SKM-1 (cell line): Measurements from ENCODE around the gene ZNF808.
A peak's percentile ranks its signal among the peaks of the same experiment; 100 is the strongest.
"Not testable (repeated sequence)": the region's sequence is repeated elsewhere in the genome, so short reads cannot be mapped to it uniquely, and the experiment has no call there.

ENCODE experiments used
- DNase-seq: peaks from one replicate; lab custom pipeline; 2025; ENCODE audit not compliant: unreplicated experiment; lab: John Stamatoyannopoulos, UW

Gene ZNF808

DNA sequence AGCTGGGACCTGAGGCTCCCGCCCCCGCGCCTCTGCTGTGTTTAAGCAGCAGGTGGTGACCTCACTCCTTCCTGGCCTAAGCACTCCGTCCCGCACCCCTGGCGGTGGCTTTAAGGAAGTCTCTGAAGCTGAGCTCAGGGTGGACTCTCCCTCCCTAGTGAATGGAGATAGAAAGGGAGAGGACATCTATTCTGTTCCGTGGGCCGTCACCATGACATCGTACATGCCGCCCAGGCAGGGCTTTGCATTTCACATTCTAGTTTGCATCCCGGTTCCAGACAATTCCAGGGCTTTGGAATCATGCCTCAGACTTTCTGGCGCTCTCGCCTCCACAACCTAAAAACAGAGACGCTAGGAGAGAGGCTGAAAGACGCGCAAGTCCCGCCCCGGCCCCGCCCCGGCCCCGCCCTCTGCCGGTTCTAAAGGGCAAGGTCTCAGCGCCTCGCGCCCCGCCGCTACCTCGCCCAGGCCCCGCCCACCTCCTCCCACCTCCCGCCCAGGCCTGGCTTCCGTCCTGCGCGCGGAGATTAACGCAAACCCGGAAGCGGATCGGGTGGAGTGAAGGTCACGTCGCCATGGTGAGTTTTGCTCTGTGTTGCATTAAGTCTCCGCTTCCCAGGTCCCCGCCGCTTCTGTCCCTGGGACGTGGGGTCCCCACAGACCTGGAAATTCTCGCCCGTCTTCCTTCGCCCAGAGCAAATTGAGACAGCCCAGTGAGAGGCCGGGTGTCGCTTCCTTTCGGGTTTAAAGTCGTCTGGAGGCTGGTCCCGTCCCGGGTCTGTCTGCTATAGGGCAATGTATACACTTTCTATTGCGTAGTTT, at the start of gene ZNF808:
ZNF808 (plus strand) TSS at position 535 of the 822 bp plus-strand sequence. CDS start 15,617 bp downstream, outside the sequence.
- peak; percentile 80 for DNase-seq

GRCh38 chr19:52484111-52484743, 43.2 kb upstream of the ZNF808 start:
- DNase-seq = not testable (repeated sequence)

DNA sequence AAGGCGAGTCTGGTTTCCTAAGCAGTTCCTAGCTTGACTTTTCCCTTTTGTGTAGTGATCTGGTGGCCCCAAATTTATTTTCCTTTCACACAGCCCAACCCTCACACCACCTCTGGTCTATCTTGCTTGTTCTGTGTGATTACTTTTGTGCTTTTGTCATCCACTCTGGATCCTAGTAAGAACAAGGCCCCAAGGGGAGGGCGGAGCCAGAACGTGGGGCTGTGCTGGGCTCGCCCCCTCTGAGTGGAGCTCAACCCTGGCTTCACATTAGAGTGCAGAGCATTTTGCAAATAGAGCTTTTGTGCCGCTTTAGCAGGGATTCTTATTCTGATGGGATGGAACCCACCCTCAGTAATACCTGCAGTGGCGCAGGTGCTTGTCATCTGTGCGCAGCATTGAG, 42.4 kb upstream of the ZNF808 start:
- DNase-seq = not testable (repeated sequence)

DNA sequence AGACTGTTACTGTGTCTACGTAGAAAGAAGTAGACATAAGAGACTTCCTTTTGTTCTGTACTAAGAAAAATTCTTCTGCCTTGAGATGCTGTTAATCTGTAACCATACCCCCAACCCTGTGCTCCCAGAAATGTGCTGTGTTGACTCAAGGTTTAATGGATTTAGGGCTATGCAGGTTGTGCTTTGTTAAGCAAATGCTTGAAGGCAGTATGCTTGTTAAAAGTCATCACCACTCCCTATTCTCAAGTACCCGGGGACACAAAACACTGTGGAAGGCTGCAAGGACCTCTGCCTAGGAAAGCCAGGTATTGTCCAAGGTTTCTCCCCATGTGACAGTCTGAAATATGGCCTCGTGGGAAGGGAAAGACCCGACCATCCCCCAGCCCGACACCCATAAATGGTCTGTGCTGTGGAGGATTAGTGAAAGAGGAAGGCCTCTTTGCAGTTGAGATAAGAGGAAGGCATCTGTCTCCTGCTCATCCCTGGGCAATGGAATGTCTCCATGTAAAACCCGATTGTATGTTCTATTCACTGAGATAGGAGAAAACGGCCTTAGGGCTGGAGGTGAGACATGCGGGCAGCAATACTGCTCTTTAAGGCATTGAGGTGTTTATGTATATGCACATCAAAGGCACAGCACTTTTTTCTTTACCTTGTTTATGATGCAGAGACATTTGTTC, 41.8 kb upstream of the ZNF808 start:
- DNase-seq = not testable (repeated sequence)

GRCh38 chr19:52492201-52492993, 35.1 kb upstream of the ZNF808 start:
- no peak for DNase-seq

DNA sequence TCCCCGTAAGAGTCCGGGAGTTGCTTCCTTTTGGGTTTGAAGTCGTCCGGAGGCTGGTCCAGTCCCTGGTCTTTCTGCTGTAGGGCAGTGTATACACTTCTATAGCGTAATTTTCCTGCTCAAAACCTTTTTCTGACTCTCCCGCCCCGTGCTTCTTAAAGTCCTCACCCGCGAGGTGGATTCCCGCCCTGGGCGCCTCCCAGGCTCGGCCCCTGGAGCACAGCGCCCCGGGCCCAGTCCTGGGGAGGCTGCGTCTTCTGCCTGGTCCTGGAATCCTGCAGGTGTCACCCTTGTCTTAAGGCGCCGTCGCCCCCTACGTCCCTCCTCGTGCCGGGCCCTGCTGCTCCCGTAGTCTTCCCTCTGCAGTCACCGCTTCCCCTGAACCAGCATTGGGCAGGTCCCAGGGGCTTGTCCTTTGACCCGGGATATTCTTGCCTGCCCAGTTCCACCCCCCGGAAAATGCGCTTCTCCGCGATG, 34.4 kb upstream of the ZNF808 start:
- DNase-seq = no peak

DNA sequence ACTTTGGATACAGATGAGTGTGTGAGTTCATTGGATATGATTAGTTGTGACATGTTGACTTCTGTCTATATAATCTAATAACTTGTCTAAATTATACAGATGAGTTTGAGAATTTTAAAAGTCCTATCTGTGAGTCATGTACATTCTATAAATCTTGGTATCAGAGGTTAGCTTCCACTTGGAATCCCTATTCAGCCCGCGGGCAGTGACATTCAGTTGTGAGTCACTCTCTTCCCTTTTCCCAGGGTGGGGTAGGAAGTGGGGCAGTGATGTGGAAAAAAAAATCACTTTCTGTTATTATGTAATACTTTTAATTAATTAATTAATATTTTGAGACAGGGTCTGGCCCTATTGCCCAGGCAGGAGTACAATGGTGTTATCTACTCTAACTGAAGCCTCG, 33.0 kb upstream of the ZNF808 start:
- no peak for DNase-seq

- no peak for DNase-seq
Measured at GRCh38 chr19:52498571-52498970, 28.9 kb upstream of the ZNF808 start.

- not testable (repeated sequence) for DNase-seq
Measured at GRCh38 chr19:52500474-52500873, 27.0 kb upstream of the ZNF808 start.

GRCh38 chr19:52500991-52501390, 26.5 kb upstream of the ZNF808 start:
- DNase-seq = not testable (repeated sequence)

DNA sequence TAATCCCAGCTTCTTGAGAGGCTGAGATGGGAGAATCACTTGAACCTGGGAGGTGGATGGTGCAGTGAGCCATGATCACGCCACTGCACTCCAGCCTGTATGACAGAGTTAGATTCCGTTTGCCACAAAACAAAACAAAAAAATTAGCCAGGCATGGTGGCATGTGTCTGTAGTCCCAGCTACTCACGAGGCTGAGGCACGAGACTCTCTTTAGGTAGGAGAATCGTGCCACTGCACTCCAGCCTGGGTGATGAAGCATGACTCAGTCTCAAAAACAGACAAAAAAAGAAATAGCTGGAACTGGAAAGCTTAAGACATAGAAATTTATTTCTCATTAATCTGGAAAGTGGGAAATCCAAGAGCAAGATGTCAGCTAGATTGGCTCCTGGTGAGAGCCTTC, 20.2 kb upstream of the ZNF808 start:
- DNase-seq = no peak

DNA sequence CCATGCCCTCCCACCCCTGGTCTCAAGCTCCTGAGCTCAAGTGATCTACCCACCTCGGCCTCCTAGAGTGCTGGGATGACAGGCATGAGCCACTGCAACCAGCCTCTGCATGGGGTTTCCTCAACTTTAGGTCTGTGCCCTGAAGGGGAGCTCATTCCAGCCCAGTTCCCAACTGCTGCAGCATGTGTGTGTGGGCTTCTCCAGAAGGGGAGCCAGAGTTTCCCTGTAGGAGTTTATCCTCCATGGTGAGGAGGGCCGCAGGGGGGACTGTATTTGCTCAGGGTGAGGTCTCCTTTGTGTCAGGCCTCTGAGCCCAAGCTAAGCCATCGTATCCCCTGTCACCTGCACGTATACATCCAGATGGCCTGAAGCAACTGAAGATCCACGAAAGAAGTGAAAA, 11.3 kb upstream of the ZNF808 start:
- DNase-seq = no peak

DNA sequence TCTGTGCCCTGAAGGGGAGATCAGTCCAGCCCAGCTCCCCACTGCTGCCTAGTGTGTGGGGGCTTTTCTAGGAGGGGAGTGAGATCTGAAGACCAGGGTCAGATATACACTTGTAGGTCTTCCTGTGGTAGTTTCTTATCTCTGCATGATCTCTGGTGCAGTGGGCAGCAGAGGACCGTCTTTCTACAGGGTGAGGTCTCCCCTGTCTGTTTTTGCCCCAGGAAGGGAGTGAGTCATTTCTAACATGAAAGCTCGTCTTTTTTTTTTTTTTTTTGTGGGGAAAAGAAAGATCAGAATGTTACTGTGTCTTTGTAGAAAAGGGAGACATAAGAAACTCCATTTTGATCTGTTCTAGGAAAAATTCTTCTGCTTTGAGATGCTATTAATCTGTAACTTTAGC, 8.8 kb upstream of the ZNF808 start:
- DNase-seq = no peak

DNA sequence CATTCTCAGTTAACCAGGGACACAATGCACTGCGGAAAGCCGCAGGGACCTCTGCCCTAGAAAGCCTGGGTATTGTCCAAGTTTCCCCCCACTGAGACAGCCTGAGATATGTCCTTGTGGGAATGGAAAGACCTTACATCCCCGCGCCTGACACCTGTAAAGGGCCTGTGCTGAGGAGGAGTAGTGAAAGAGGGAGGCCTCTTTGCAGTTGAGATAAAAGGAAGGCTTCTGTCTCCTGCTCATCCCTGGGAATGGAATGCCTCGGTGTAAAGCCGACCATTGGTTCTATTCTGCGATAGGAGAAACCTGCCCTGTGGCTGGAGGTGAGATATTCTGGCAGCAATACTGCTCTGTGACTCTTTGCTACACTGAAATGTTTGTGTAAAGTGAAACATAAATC, 8.3 kb upstream of the ZNF808 start:
- DNase-seq = not testable (repeated sequence)

DNA sequence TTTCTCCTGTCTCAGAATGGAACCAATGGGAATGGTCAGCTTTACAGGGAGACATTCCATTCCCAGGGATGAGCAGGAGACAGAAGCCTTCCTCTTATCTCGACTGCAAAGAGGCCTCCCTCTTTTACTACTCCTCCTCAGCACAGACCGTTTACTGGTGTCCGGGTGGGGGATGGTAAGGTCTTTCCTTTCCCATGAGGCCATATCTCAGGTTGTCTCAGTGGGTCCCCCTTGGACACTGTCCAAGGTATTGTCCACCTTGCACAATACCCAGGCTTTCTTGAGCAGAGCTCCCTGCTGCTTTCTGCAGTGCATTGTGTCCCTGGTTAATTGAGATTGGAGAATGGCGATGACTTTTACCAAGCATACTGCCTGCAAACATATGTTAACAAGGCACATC, 7.5 kb upstream of the ZNF808 start:
- DNase-seq = no peak

DNA sequence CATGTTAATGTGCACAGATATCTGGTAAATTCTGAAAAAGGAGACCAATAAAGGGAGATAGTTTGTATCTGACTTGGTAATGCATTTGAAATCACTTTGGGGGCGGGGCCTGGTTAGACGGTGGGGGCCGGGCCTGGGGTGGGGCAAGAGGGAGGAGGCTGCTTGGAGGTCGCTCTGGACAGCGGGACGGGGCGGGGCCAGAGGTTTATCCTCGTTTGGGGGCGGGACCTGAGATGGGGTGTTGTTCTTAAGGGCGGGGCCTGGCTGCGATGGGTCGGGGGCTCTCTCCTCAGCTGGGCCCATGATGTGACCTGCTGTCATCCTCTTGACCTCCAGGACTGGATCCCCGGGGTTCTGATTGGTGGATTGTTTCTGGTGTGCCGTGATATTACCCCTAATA, 4.9 kb upstream of the ZNF808 start:
- DNase-seq = no peak

GRCh38 chr19:52524086-52524485, 3.4 kb upstream of the ZNF808 start:
- DNase-seq = no peak

DNA sequence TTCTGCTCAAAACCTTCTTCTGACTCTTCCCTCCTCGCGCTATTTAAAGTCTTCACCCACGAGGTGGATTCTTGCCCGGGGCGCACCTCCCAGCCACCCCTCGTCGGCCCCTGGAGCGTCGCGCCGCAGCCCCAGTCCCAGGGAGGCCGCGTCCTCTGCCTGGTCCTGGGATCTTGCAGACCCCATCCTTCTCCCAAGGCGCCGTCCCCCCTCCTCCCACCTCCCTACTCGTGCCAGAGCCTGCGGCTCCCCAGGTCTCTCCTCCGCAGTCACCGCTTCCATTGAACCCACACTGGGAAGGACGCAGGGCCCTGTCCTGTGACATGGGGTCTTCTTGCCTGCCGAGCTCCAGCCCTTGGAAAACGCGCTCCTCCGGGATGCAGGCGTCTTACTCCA, 486 bp downstream of the ZNF808 start:
- DNase-seq = no peak

DNA sequence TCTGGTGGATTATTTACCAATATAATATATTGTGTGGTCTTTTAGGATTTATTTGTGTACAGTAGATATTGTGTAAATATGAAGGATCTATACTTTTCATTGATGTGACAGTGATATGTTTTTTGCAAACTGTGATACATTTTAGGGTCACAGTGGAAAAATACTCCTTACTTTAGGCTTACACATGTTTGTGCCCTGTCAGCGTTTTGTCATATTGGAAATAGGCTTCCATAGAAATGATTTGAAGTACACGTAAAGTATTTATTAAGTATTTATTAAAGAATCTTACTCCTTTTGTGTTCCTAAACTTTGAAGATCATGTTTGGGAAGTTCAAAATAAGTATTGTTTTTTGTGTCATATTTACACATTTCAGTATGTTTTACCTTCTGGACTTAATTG, 5.0 kb downstream of the ZNF808 start:
- DNase-seq = no peak

DNA sequence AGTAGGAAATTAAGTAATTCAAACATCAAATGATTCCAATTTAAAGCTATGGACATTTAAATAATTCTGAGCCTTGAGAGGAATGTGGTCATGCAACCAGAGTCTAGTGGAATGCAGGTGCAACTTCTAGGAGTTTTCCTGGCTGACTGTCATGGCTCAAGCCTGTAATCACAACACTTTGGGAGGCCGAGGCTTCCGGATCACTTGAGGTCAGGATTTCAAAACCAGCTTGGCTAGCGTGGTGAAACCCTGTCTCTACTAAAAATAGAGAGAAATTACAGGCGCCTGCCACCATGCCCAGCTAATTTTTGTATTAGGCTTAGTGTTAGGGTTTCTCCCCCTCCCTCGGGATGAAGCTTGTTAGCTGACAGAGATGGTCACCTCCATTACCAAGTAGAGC, 6.4 kb downstream of the ZNF808 start:
- no peak for DNase-seq

DNA sequence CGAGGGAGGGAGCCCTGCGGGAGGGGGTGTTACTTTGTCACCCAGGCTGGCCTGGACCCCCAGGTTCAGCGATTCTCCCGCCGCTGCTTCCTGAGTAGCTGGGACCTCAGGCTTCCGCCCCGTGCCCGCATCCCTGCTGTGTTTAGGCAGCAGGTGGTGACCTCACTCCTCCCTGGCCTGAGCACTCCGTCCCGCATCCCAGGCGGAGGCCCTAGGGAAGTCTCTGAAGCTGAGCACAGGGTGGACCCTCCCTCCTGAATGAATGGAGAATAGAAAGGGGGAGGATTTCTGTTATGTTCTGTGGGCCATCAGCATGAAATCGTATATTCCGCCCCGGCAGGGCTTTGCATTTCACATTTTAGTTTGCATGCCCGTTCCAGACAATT, 7.9 kb downstream of the ZNF808 start:
- not testable (repeated sequence) for DNase-seq
